ENCODE measurements around the gene POU2F2.
"Not testable (repeated sequence)": the region's sequence is repeated elsewhere in the genome, so short reads cannot be mapped to it uniquely, and the experiment has no call there.

Gene POU2F2

GRCh38 chr19:42059196-42059595, 73.0 kb downstream of the POU2F2 start:
- no peak for DNase-seq (ENCODE audit: low read depth)

GRCh38 chr19:42057846-42058245, 74.4 kb downstream of the POU2F2 start:
- no peak for DNase-seq (ENCODE audit: low read depth)

GRCh38 chr19:42054205-42054604, 78.0 kb downstream of the POU2F2 start:
- DNase-seq (ENCODE audit: low read depth): no peak

GRCh38 chr19:42053037-42053935, 79.0 kb downstream of the POU2F2 start:
- DNase-seq (ENCODE audit: low read depth): no peak

GRCh38 chr19:42052241-42052863, 79.9 kb downstream of the POU2F2 start:
- DNase-seq (ENCODE audit: low read depth): no peak

- DNase-seq (ENCODE audit: low read depth): no peak
Observed at GRCh38 chr19:42051166-42052115, 80.8 kb downstream of the POU2F2 start.

- no peak for DNase-seq (ENCODE audit: low read depth)
Observed at GRCh38 chr19:42048992-42049391, 83.3 kb downstream of the POU2F2 start.

- DNase-seq (ENCODE audit: low read depth): no peak
Observed at GRCh38 chr19:42045575-42045974, 86.7 kb downstream of the POU2F2 start.

GRCh38 chr19:42042455-42043170, 89.6 kb downstream of the POU2F2 start:
- no peak for DNase-seq (ENCODE audit: low read depth)

- not testable (repeated sequence) for DNase-seq (ENCODE audit: low read depth)
Observed at GRCh38 chr19:42040491-42040890, 91.8 kb downstream of the POU2F2 start.

GRCh38 chr19:42040031-42040430, 92.2 kb downstream of the POU2F2 start:
- no peak for DNase-seq (ENCODE audit: low read depth)

GRCh38 chr19:42038666-42039065, 93.6 kb downstream of the POU2F2 start:
- no peak for DNase-seq (ENCODE audit: low read depth)

- DNase-seq (ENCODE audit: low read depth): no peak
Observed at GRCh38 chr19:42037649-42038048, 94.6 kb downstream of the POU2F2 start.

All from stimulated activated CD8-positive, alpha-beta memory T cell treated with anti-CD3 and anti-CD28 coated beads, Interleukin-7, amount 100 ng/mL, for 24 hours (primary cell).